GM06990 (cell line): ENCODE results near the gene DAZAP2.
A peak's percentile ranks its signal among the peaks of the same experiment; 100 is the strongest.

Experiments
- DNase-seq: peaks from one replicate; pipeline ENCODE4 v3.0.0-alpha.2; 2011; ENCODE audit not compliant: insufficient read length; ENCODE audit errors: extremely low read depth
- H3K27me3 ChIP-seq: replicated peaks from 2 replicates; pipeline ENCODE4 v1.6.0; 2011; ENCODE audit warnings: low read length; ENCODE audit not compliant: control insufficient read depth, insufficient read depth
- H3K36me3 ChIP-seq: 2 replicates; pipeline ENCODE4 v1.5.1; 2011; ENCODE audit warnings: low read length; ENCODE audit not compliant: control insufficient read depth, insufficient read depth
- H3K4me3 ChIP-seq: replicated peaks from 2 replicates; pipeline ENCODE4 v1.5.1; 2011; ENCODE audit warnings: low read depth, mild to moderate bottlenecking, control low read depth, low read length
- TF ChIP-seq, protein P1 (sequence below): IDR thresholded peaks from 2 replicates; pipeline ENCODE4 v1.5.1; 2011; ENCODE audit warnings: low read length, control low read depth, mild to moderate bottlenecking, inconsistent platforms; ENCODE audit not compliant: insufficient read depth, poor library complexity, severe bottlenecking

Gene DAZAP2, protein sequence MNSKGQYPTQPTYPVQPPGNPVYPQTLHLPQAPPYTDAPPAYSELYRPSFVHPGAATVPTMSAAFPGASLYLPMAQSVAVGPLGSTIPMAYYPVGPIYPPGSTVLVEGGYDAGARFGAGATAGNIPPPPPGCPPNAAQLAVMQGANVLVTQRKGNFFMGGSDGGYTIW

DNA sequence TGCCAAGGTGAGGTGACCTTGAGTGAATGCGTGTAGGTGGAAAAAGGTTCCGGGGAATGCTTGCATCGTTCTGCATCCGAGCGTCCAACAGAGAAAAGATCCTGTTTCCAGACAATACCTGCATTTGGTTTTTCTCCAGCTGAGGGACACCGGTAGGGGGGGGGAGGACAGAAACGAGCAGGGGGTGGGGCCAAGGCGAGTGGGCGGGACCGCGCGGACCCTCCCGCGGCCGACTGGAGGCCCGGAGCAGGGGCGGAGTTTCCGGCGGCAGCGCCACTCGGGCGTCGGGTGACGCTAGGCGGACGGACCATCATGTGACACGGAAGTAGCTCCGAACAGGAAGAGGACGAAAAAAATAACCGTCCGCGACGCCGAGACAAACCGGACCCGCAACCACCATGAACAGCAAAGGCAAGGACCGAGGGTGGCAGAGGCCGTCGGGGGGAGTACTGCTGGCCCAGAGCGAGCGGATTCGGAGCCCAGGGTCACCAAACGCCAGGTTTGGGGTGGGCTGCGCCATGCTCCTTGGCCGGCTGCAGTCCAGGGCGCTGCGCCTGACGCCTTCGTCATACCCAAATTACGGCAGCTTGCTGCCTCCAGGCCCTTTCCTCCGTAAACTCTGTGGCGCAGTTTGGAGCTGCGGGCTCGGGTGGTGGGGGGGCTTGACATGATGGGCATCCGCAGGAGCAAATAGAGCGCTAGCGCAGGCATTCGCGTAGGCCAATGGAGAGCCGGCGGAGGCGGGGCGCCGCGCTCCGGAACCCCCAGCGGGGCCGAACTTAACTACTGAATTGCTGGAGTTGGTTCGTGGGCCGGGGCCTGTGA lies at the start of gene DAZAP2:
Gene DAZAP2, plus strand, starts transcription at position 317 of the 825 bp plus-strand sequence. Its CDS starts 82 bp downstream, at position 399.
- peaks cover 11% of the 10 kb centered on the region for H3K36me3 ChIP-seq
- TF ChIP-seq, protein P1, sequence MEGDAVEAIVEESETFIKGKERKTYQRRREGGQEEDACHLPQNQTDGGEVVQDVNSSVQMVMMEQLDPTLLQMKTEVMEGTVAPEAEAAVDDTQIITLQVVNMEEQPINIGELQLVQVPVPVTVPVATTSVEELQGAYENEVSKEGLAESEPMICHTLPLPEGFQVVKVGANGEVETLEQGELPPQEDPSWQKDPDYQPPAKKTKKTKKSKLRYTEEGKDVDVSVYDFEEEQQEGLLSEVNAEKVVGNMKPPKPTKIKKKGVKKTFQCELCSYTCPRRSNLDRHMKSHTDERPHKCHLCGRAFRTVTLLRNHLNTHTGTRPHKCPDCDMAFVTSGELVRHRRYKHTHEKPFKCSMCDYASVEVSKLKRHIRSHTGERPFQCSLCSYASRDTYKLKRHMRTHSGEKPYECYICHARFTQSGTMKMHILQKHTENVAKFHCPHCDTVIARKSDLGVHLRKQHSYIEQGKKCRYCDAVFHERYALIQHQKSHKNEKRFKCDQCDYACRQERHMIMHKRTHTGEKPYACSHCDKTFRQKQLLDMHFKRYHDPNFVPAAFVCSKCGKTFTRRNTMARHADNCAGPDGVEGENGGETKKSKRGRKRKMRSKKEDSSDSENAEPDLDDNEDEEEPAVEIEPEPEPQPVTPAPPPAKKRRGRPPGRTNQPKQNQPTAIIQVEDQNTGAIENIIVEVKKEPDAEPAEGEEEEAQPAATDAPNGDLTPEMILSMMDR: no peak

DNA sequence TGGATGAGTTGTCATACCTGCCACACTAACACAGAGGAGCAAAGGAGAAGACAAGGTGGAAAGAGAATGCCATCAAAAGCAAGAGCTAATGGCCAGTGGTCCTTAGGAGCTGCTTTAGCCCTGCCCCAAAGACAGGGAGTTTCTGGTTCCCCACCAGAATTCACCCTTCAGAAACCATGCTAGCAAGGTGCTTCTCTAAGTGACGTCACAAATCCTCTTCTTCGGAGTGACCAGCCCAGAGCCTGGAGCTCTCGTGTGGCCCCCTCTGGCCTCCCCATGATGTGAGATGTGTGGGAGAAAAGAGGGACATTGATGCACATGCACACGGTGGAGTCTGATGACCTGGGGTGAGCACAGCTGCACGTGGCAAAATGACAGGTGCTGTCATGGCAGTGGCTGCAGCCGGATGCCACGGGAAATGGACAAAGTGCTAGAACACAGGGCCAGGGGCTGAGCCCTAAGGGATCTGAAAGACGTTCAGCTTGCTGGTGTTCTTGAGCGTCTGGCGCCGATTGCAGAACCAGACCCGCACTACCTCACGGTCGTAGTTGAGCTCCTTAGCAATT lies 48.8 kb upstream of the DAZAP2 start:
- H3K4me3 ChIP-seq: no peak overlapping the region
- H3K27me3 ChIP-seq: no peaks in the 10 kb centered on the region
- H3K36me3 ChIP-seq: no peaks in the 10 kb centered on the region; the same call in 1 of the 2 replicates
- TF ChIP-seq, protein P1: no peak
- DNase-seq: no peak

More for the DNA sequence above, at the start of gene DAZAP2:
- peak; percentile 98 for DNase-seq
- Histone ChIP-seq H3K4me3 (peak within 1 kb of the TSS; percentile 100), H3K27me3 (no peaks in the 10 kb centered on the region)

DNA sequence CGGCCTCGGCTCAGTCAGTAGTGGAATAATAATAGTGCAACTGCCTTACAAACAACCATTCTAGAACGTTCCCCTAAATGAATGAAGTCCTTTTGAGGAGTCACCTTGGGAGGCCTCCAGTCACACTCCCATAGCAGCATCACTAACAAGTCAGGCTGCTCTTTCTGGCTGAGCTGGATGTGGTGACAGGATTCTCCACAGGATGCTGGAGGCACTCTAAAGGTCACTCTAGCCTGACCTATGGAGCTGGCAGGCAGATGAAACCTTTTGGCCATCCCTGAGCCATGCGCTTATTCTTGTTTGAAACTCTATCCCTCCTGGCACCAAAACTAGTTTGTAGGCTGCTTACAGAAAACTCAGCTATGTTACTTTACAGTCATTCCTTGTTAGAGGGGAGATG lies 47.8 kb upstream of the DAZAP2 start:
- no peak for DNase-seq

DNA sequence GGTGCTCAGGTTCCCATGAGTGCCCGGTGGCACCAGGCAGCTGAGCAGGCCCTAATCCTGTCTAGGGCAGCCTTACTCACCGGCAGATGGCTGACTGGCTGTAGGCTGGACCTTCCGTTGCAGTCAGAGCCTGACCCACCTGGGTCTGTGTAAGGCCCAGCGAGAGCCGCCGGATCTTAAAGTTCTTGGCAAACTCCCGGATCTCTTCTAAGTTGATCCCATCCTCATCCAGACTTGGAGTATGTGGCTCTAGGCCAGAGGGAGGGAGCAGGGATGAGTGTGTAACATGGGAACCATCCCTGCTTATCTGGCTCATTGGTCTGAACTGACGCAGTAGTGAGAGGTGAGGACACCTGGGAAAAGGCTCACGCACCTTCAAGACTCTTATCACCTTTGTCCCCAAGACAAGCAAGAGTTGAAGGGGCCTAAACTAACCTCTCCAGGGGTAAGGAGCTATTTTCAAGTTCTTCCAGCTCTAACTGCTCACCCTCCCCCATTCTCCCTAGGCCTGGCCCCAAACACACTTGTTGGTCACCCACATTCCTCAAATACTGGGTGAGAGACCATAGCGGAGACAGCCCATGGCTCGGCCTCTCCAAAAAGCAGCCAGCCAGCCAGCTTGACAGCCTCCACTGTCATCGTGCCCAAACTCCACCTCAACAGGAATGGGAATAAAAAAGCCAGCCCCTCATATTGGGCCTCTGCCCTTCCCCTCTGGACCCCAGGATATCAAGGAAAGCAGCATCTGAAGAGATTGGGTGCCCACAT lies 46.9 kb upstream of the DAZAP2 start:
- no peak for DNase-seq
- H3K27me3 ChIP-seq: no peaks in the 10 kb centered on the region
- H3K36me3 ChIP-seq: no peaks in the 10 kb centered on the region; the same call in 1 of the 2 replicates
- H3K4me3 ChIP-seq: no peak overlapping the region
- TF ChIP-seq, protein P1: no peak

More for the DNA sequence above, 47.8 kb upstream of the DAZAP2 start:
- H3K4me3 ChIP-seq: no peak overlapping the region
- TF ChIP-seq, protein P1: no peak
- no peaks in the 10 kb centered on the region; the same call in 1 of the 2 replicates for H3K36me3 ChIP-seq
- H3K27me3 ChIP-seq: no peaks in the 10 kb centered on the region

DNA sequence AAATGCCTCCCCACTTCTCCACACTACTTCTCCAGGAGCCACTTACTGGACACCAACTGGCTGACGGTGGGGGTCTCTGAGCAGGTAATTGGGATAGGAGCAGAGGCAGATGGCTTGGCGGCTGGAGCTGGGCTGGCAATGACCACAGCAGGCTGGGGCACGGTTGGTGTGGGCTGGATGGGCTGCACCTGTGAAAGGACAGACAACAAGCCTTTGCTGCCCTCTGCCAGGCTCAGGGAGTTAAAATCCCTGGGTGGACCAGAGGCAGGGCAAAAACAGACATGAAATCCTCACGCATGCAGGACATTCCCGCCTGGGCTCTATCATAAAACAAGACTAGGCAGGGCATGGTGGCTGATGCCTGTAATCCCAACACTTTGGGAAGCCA lies 46.3 kb upstream of the DAZAP2 start:
- Histone ChIP-seq H3K27me3 (no peaks in the 10 kb centered on the region), H3K4me3 (no peak overlapping the region), H3K36me3 (no peaks in the 10 kb centered on the region; the same call in 1 of the 2 replicates)
- TF ChIP-seq, protein P1: no peak
- DNase-seq: no peak
